Right atrium auricular region (tissue), 2 donors: ENCODE measurements around the gene ATP10A. TPM values are rescaled to one million over a fixed set of nuclear protein-coding genes. Genes with fewer than 3 reads are reported as not detected.

Experiments used
- DNase-seq: peaks from one replicate; pipeline ENCODE4 v3.0.0-alpha.2; 2019; ENCODE audit warnings: low spot score
- H3K27ac ChIP-seq, 2 donors: fragments of 200-600 bp; sonication (generic); 1 replicate in 1 of 2; 2 replicates in 1 of 2; pipeline ENCODE4 v1.5.1; 2016 to 2019
- H3K27me3 ChIP-seq, 2 donors: fragments of 200-600 bp; sonication (generic); one replicate each; pipeline versions ENCODE4 v1.5.1 to v1.6.0; 2017 to 2019
- H3K36me3 ChIP-seq: fragments of 200-600 bp; sonication (generic); one replicate; pipeline ENCODE4 v1.5.1; 2016
- H3K4me1 ChIP-seq, 2 donors: fragments of 200-600 bp; sonication (generic); one replicate each; pipeline versions ENCODE4 v1.5.1 to v1.6.0; 2017 to 2019
- H3K4me3 ChIP-seq, 2 donors: fragments of 200-600 bp; sonication (generic); 1 replicate in 1 of 2; 2 replicates in 1 of 2; pipeline ENCODE4 v1.5.1; 2017 to 2019; ENCODE audit warnings: mild to moderate bottlenecking in 1 of 2, moderate library complexity in 1 of 2
- H3K9me3 ChIP-seq, 2 donors: fragments of 200-600 bp; sonication (generic); one replicate each; pipeline ENCODE4 v1.5.1; 2019
- CTCF ChIP-seq, 2 donors: fragments of 200-600 bp; sonication (generic); IDR thresholded peaks; one replicate each; pipeline ENCODE4 v1.5.1; 2019; ENCODE audit warnings: antibody characterized with exemption in 2 of 2
- total RNA-seq, 2 donors: library from RNA; depleted of rRNA; stranded (reverse); fragments of >200 nt; gene quantifications; one replicate each; pipeline ENCODE4 v1.1.0, GENCODE V29; 2016

Gene ATP10A
- total RNA-seq, 2 donors from 2014 or later = 3.2 to 6.0 TPM

- Histone ChIP-seq H3K36me3 (no peaks in the 10 kb centered on the region), H3K27ac (no peak overlapping the region), H3K4me3 (no peak overlapping the region), H3K27me3 (no peaks in the 10 kb centered on the region), H3K4me1 (peaks cover 0 to 18% of the 10 kb centered on the region in 2 donors), H3K9me3 (no peaks in the 10 kb centered on the region)
- TF ChIP-seq CTCF (IDR thresholded peaks at IDR 0.05) = no peak
- no peak for DNase-seq
These were observed 175.0 kb downstream of the ATP10A start for GRCh38 chr15:25688166-25688565.

DNA sequence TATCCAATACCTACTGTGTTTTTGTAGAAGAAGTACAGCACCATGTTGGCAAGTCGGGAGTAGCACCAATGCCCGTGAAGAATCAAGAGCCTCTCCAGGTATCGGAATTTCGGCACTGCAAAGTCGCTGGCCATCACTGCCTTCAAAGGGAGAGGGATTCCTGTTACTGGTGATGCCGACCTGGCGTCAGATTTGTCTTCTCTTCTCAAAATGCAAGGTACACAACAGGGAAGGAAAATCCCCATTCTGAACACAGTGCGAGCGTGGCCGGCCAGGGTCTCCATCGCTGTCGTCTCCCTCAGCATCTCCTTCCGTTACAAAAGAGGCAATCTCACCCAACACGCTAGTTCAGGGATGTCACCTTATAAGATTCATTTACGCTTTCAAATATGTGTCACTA is 175.4 kb downstream of the ATP10A start:
- no peaks in the 10 kb centered on the region for H3K9me3 ChIP-seq
- no peaks in the 10 kb centered on the region for H3K36me3 ChIP-seq
- no peak overlapping the region for H3K4me3 ChIP-seq
- H3K4me1 ChIP-seq = peaks cover 0 to 22% of the 10 kb centered on the region in 2 donors
- no peaks in the 10 kb centered on the region for H3K27me3 ChIP-seq
- TF ChIP-seq CTCF (IDR thresholded peaks at IDR 0.05) = no peak
- H3K27ac ChIP-seq = no peak overlapping the region
- DNase-seq = no peak

DNA sequence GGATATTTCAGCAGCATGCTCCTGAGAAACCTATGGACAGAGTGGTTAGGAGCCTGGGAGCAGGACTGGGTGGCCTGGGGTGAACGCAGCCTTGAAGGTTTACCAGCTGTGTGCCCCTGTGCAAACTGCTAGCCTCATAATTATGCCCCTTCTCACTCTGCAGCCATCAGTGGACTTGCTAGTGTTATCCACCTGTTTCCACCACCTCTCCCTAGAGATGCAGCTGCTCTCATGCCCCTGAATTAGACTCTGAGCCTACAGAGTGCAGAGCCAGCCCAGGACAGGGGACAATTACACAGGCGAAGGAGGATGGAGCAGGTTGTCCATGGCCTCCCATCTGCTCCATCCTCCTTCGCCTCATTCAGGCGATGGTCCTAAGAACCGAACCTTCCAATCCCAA is 175.9 kb downstream of the ATP10A start:
- H3K4me1 ChIP-seq = peaks cover 0 to 27% of the 10 kb centered on the region in 2 donors
- no peak for DNase-seq
- no peaks in the 10 kb centered on the region for H3K36me3 ChIP-seq
- H3K27me3 ChIP-seq = no peaks in the 10 kb centered on the region
- no peak overlapping the region for H3K27ac ChIP-seq
- no peak overlapping the region for H3K4me3 ChIP-seq
- no peaks in the 10 kb centered on the region for H3K9me3 ChIP-seq
- no peak for TF ChIP-seq CTCF (IDR thresholded peaks at IDR 0.05)

GRCh38 chr15:25686780-25687179 is 176.3 kb downstream of the ATP10A start:
- no peaks in the 10 kb centered on the region for H3K36me3 ChIP-seq
- H3K4me1 ChIP-seq = peaks cover 0 to 30% of the 10 kb centered on the region in 2 donors
- H3K27me3 ChIP-seq = no peaks in the 10 kb centered on the region
- TF ChIP-seq CTCF (IDR thresholded peaks at IDR 0.05) = no peak
- no peak overlapping the region for H3K4me3 ChIP-seq
- DNase-seq = no peak
- H3K9me3 ChIP-seq = no peaks in the 10 kb centered on the region
- no peak overlapping the region for H3K27ac ChIP-seq

DNA sequence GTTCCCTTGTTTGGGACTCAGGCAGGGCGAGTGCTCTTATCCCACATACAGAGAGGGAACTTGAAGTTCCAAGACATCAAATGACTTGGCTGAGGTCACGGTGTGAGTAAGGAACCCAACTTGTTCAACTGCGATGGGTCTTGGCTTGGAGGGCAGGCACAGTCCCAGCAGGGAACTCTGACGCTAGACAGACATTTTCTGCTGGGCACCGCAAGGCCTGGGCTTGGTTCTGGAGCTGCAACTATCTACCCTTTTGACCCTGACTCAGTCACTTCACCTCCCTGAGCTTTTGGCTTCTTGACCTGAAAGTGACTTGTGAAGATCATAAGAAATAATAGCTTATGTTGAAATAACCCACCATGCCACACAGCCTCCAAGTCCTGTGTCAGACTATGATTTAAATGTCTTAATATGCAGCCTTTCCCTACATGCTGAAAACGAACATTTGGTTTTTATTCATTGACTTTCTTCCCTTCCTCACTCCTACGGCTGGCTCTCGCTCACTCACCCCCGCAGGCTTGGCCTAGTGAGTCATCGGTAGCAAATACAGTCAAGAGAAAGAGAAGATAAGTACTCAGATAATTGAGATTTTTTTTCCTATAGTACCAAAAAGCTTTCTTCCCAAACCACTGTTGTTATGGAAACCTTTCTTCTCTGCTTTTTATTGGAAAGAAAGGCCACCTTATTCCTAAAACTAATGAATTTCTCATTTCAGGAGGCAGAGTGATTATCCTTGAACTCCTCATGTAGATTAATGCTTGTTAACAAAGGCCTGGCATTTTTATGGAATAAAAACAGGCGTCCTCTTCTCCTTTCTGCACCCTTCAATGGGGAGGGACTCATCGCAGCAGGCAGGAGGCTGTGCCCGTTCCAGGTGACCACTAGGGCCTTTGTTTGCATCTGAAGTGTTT is 178.4 kb downstream of the ATP10A start:
- H3K4me3 ChIP-seq = no peak overlapping the region
- no peaks in the 10 kb centered on the region for H3K9me3 ChIP-seq
- H3K27ac ChIP-seq = peak overlapping the region; percentile 51 to 53
- no peaks in the 10 kb centered on the region for H3K27me3 ChIP-seq
- no peaks in the 10 kb centered on the region for H3K36me3 ChIP-seq
- peak; percentile 87 for DNase-seq
- no peak for TF ChIP-seq CTCF (IDR thresholded peaks at IDR 0.05)
- H3K4me1 ChIP-seq = peaks cover 0 to 30% of the 10 kb centered on the region in 2 donors
